ENCODE results near the gene CCRL2. TPM values are rescaled to one million over a fixed set of nuclear protein-coding genes. Genes with fewer than 3 reads are reported as not detected.
"Not testable (repeated sequence)": the region's sequence is repeated elsewhere in the genome, so short reads cannot be mapped to it uniquely, and the experiment has no call there.

The CCRL2 gene
- total RNA-seq, 4 donors from 2014 or later, result 0.88 to 3.2 (median 1.7) TPM

DNA sequence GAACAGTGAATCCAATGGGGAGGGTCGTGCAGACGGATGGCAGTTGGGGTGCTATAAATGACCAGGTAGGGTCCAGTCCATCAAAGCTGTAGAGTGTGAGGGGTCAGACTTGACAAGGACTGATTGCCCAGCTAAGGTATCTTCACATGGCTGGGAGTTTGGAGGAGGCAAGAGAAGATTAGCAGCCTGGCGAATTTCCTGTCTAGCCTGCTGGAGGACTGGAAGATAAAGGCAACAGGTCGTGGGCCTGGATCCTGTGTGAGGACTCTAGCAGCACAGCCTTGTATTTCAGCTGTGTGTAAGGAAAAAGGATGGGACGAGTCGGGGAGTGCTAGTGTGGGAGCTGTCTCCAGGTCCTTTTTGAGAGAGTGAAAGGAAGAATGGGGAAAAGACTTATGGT, 17.8 kb upstream of the CCRL2 start:
- DNase-seq, result no peak
- Histone ChIP-seq H3K4me3 (no peak overlapping the region), H3K9me3 (no peaks in the 10 kb centered on the region), H3K36me3 (no peaks in the 10 kb centered on the region), H3K27ac (no peak overlapping the region), H3K4me1 (no peaks in the 10 kb centered on the region), H3K27me3 (no peaks in the 10 kb centered on the region)
- no peak for TF ChIP-seq POLR2A (IDR thresholded peaks at IDR 0.05)
- TF ChIP-seq, protein P1, sequence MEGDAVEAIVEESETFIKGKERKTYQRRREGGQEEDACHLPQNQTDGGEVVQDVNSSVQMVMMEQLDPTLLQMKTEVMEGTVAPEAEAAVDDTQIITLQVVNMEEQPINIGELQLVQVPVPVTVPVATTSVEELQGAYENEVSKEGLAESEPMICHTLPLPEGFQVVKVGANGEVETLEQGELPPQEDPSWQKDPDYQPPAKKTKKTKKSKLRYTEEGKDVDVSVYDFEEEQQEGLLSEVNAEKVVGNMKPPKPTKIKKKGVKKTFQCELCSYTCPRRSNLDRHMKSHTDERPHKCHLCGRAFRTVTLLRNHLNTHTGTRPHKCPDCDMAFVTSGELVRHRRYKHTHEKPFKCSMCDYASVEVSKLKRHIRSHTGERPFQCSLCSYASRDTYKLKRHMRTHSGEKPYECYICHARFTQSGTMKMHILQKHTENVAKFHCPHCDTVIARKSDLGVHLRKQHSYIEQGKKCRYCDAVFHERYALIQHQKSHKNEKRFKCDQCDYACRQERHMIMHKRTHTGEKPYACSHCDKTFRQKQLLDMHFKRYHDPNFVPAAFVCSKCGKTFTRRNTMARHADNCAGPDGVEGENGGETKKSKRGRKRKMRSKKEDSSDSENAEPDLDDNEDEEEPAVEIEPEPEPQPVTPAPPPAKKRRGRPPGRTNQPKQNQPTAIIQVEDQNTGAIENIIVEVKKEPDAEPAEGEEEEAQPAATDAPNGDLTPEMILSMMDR (IDR thresholded peaks at IDR 0.05), result no peak
- intact Hi-C loops (cut with DNase I; ENCODE audit: low total_unique reads), result no loop called here

DNA sequence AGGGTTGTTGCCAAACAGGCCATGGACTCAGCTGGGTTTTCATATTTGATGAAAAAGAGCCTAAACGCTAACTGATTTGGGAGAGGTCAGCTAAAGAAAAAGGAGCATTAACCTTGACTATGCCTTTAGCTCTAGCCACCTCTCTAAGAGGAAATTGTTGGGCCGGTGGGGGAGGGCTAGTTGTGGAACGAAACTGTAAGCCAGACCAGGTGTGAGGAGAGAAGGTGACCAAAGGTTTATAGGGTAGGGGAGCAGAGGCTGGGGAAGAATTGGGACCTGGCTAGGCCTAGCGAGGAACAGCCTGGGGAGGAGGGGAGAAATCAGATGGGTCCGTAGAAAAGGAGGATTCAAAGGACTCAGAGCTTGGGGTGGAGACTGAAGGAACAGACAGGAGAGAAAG, 15.5 kb upstream of the CCRL2 start:
- H3K27me3 ChIP-seq; intact Hi-C loops (cut with DNase I; ENCODE audit: low total_unique reads); H3K4me3 ChIP-seq; H3K4me1 ChIP-seq; DNase-seq; H3K27ac ChIP-seq; H3K9me3 ChIP-seq; H3K36me3 ChIP-seq: not testable (repeated sequence)

DNA sequence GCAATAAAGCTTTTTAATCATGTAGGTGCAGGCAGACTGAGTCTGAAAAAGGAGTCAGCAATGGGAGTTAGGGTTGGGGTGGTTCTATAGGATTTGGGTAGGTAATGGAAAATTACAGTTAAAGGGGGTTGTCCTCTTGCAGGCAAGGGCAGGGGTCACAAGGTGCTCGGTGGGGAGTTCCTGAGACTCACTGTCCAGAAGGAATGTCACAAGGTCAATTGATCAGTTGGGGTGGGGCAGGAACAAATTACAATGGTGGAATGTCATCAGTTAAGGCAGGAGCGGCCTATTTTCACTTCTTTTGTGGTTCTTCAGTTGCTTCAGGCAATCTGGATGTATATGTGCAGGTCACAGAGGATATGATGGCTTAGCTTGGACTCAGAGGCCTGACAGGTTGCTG, 14.0 kb upstream of the CCRL2 start:
- no peak overlapping the region for H3K27ac ChIP-seq
- intact Hi-C loops (cut with DNase I; ENCODE audit: low total_unique reads), result no loop called here

DNA sequence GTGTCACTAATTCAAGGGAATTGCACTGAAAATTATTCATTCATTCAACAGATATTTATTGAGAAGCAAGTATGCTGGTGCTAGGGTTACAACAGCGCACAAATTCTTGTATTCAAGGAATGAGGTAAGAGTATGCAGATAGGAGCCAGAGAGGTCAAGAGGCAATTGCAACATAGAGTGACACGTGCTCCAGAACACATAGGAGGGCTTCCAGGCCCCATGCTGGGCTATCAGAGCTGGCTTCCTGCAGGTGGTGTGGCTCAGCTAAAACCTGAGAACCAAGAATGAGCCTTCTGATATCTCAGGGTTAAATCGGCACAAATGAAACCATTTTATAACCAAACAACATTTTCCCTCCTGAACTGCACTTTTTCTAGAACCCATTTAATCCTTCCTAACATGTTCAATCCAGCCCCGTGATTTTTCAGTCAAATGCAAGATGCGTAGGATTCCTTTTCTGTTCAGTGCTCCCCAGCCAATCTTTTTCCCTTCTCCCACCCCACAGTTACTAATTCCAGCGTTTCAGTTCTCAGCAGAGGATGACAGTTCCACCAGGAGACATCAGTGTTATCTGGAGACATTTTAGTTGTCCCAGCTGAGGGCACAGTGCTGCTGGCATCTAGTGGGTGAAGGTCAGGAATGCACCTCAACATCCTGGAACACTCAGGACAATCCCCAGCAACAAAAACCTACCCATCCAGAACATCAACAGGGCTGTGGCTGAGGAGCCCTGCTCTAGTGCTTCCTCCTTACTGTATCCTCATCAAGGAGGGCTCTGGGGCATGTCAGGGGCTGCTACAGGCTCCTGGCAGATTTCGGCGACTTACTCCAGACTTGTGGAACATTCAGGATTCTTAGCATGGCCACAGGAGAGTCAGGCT, 13.3 kb upstream of the CCRL2 start:
- Histone ChIP-seq H3K27me3 (no peaks in the 10 kb centered on the region), H3K9me3 (no peaks in the 10 kb centered on the region), H3K4me1 (no peaks in the 10 kb centered on the region), H3K4me3 (no peak overlapping the region), H3K36me3 (no peaks in the 10 kb centered on the region), H3K27ac (no peak overlapping the region)
- TF ChIP-seq POLR2A (IDR thresholded peaks at IDR 0.05), result no peak
- TF ChIP-seq, protein P1 (IDR thresholded peaks at IDR 0.05), result no peak
- DNase-seq, result no peak
- intact Hi-C loops (cut with DNase I; ENCODE audit: low total_unique reads), result no loop called here

More for the DNA sequence above, 14.0 kb upstream of the CCRL2 start:
- Histone ChIP-seq H3K4me1 (no peaks in the 10 kb centered on the region), H3K4me3 (no peak overlapping the region), H3K9me3 (no peaks in the 10 kb centered on the region), H3K36me3 (no peaks in the 10 kb centered on the region), H3K27me3 (no peaks in the 10 kb centered on the region)
- TF ChIP-seq, protein P1 (IDR thresholded peaks at IDR 0.05), result no peak
- no peak for TF ChIP-seq POLR2A (IDR thresholded peaks at IDR 0.05)
- no peak for DNase-seq

DNA sequence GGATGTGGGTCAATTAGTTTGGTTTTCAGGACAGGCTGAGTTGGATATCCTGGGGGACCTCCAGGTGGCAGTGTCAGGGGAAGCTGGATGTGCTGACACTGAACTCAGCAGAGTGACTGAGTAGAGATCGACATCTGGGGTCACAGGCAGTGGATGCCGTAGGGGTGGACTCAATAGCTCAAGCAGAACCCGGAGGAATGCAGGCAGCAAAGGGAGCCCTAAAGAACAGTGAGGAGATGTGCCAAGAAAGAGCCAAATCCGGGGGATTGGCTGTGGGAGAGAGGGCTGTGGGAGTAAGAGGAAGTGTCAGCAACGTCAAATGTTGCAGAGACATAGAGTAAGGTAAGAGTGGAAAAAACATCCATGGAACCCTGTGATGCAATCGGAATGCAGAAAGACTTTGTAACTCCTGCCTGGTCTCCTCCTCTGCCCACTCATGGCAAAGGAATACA, 11.8 kb upstream of the CCRL2 start:
- no peak for DNase-seq
- no peaks in the 10 kb centered on the region for H3K4me1 ChIP-seq
- no peak overlapping the region for H3K4me3 ChIP-seq
- H3K9me3 ChIP-seq, result no peaks in the 10 kb centered on the region
- no peak for TF ChIP-seq POLR2A (IDR thresholded peaks at IDR 0.05)
- no peak overlapping the region for H3K27ac ChIP-seq
- no peaks in the 10 kb centered on the region for H3K36me3 ChIP-seq
- intact Hi-C loops (cut with DNase I; ENCODE audit: low total_unique reads), result no loop called here
- no peaks in the 10 kb centered on the region for H3K27me3 ChIP-seq

DNA sequence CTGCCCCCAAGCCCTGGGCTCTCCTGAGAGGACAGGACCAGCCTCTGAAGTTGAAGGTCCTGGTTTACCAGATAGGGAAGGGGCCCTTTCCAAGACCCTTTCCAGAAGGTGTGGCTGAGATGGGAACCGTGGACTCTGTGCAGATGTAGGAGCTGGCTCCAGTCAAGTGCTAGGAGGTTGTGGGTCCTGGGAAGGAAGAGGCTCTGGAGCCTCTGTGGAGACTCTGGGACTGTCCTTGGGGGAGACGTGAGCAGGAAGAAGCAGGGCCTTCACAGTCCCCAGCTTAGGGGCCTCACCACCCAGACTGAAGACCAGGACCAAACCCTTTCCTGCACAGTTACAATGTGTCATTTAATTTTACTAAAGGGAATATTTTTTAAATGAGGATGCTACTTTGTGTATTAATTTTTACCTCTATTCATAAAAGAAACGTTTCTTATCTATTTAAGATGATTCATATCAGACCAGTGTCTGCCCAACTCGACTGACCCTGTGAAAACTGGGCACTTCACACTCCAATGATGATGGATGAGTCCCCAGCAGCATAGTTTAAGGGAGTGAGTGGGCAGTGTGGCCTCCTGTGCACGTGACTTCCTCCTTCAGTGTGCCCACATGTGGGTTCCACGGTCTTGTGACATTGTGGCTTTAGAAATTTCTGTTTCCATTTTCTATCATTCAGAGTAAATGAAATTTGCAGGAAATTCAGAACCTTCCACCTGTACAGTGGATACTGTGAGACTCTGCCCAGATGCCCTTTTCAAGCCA, 11.1 kb upstream of the CCRL2 start:
- Histone ChIP-seq H3K27me3 (no peaks in the 10 kb centered on the region), H3K4me1 (no peaks in the 10 kb centered on the region), H3K36me3 (no peaks in the 10 kb centered on the region), H3K4me3 (no peak overlapping the region), H3K27ac (no peak overlapping the region), H3K9me3 (no peaks in the 10 kb centered on the region)
- intact Hi-C loops (cut with DNase I; ENCODE audit: low total_unique reads), result no loop called here
- DNase-seq, result no peak
- TF ChIP-seq, protein P1 (IDR thresholded peaks at IDR 0.05), result no peak

All from uterus (tissue), 4 donors.